ENCODE measurements around the gene CEP20.

Gene CEP20

DNA sequence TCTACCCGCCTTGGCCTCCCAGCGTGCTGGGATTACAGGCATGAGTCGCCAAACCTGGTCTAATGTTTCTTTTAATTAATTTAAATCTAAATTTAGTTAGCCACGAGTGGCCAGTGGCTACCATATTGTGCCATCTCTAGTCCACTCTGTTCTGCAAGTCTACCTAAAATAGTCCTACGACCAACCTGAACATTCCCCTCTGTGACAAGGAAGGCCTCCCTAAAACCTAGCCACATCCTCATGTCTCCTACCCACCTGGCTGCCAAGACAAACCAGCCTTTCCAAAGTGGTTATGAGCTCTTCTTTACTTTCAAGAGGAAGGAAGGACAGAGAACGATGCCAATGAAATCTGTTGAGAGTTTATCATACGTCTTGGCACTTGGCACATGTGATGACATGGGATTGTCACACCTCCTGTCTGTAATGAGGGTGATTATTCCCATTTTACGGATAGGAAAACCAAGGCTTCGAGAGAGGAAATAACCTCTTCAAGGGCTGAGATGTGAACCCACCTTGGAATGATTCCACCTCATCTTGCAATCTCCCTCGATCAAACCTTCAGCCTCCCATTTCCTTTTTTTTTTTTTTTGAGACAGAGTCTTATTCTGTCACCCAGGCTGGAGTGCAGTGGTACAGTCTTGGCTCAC, 51.3 kb downstream of the CEP20 start:
- no peak overlapping the region for H3K4me3 Mint-ChIP-seq
- H3K36me3 Mint-ChIP-seq (ENCODE audit: low read depth) = no peaks in the 10 kb centered on the region
- peaks cover 8% of the 10 kb centered on the region for H3K4me1 Mint-ChIP-seq (ENCODE audit: low read depth)
- no peaks in the 10 kb centered on the region for H3K9me3 Mint-ChIP-seq
- no peak overlapping the region for H3K27ac Mint-ChIP-seq
- H3K27me3 Mint-ChIP-seq = no peaks in the 10 kb centered on the region

DNA sequence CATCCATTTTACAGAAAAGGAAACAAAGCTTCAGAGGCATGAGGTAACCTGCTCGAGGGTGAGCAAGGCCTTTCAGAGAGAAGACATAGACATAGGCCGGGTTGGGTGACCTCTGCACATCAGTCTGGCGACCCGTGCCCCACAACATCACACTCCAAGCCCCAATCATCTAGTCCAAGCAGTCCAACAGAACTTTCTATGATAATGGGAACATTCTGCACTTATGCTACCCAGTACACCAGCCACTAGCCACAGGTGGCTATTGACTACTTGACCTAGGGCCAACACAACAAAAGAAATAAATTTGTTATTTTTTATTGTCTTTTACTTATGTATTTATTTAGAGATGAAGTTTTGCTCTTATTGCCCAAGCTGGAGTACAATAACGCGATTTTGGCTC, 52.3 kb downstream of the CEP20 start:
- no peaks in the 10 kb centered on the region for H3K9me3 Mint-ChIP-seq
- H3K27ac Mint-ChIP-seq = no peak overlapping the region
- H3K4me3 Mint-ChIP-seq = no peak overlapping the region
- no peaks in the 10 kb centered on the region for H3K27me3 Mint-ChIP-seq
- H3K4me1 Mint-ChIP-seq (ENCODE audit: low read depth) = peaks cover 8% of the 10 kb centered on the region
- H3K36me3 Mint-ChIP-seq (ENCODE audit: low read depth) = no peaks in the 10 kb centered on the region

GRCh38 chr16:15835136-15835878, 53.1 kb downstream of the CEP20 start:
- Mint-ChIP-seq H3K36me3 (ENCODE audit: low read depth) (no peaks in the 10 kb centered on the region), H3K4me3 (no peak overlapping the region)

GRCh38 chr16:15834502-15834901, 53.9 kb downstream of the CEP20 start:
- no peaks in the 10 kb centered on the region for H3K36me3 Mint-ChIP-seq (ENCODE audit: low read depth)
- no peaks in the 10 kb centered on the region for H3K9me3 Mint-ChIP-seq
- H3K4me1 Mint-ChIP-seq (ENCODE audit: low read depth) = peaks cover 8% of the 10 kb centered on the region
- no peaks in the 10 kb centered on the region for H3K27me3 Mint-ChIP-seq
- no peak overlapping the region for H3K4me3 Mint-ChIP-seq
- H3K27ac Mint-ChIP-seq = peak overlapping the region; percentile 21

More at GRCh38 chr16:15835136-15835878, 53.1 kb downstream of the CEP20 start:
- Mint-ChIP-seq H3K27ac (no peak overlapping the region), H3K27me3 (no peaks in the 10 kb centered on the region), H3K9me3 (no peaks in the 10 kb centered on the region), H3K4me1 (ENCODE audit: low read depth) (peaks cover 8% of the 10 kb centered on the region)

DNA sequence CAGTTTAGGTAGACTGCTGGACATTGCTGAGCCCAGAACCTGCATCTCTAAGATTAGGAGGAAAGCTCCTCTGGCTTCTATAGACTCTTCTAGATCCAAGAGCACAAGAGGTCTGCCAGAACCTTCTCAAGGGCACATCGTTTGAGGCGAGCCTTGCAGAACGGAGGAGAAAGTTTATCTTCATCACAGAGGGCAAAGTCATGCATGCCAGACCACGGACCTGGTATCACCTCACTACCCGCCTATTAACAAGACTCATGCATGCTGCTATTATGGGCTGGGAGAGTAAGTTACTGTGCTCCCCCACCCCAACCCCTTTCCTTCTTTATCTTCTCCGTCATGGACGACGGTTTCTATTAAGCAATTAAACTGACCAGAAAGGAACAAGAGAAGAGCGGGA, 54.9 kb downstream of the CEP20 start:
- peaks cover 8% of the 10 kb centered on the region for H3K4me1 Mint-ChIP-seq (ENCODE audit: low read depth)
- H3K27ac Mint-ChIP-seq = no peak overlapping the region
- H3K36me3 Mint-ChIP-seq (ENCODE audit: low read depth) = no peaks in the 10 kb centered on the region
- no peaks in the 10 kb centered on the region for H3K27me3 Mint-ChIP-seq
- H3K9me3 Mint-ChIP-seq = no peaks in the 10 kb centered on the region
- no peak overlapping the region for H3K4me3 Mint-ChIP-seq

DNA sequence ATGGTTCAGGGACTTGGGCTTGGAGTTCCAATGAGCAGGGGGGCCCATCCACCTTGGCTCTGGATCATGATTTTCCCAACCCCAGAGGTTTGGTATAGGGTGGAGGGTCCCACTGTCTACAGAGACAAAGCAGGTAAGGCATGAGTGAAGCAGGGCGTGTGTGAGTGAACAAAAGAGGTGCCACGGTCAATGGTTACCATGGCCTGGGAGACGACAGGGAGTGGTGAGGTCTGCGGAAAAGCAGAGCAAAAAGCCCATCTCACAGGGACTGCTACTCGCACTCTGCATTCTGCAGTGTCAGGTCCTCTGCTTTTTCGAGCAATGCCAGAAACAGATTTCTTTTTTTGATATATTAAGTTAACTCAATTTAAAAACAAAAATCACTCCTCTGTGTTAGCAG, 56.2 kb downstream of the CEP20 start:
- Mint-ChIP-seq H3K4me1 (ENCODE audit: low read depth) (peaks cover 8% of the 10 kb centered on the region), H3K27me3 (no peaks in the 10 kb centered on the region), H3K36me3 (ENCODE audit: low read depth) (no peaks in the 10 kb centered on the region), H3K27ac (no peak overlapping the region), H3K9me3 (no peaks in the 10 kb centered on the region), H3K4me3 (no peak overlapping the region)

- Mint-ChIP-seq H3K36me3 (ENCODE audit: low read depth) (no peaks in the 10 kb centered on the region), H3K9me3 (no peaks in the 10 kb centered on the region), H3K27me3 (no peaks in the 10 kb centered on the region), H3K4me1 (ENCODE audit: low read depth) (peaks cover 8% of the 10 kb centered on the region), H3K27ac (no peak overlapping the region), H3K4me3 (no peak overlapping the region)
Measured at GRCh38 chr16:15830832-15831451, 57.5 kb downstream of the CEP20 start.

DNA sequence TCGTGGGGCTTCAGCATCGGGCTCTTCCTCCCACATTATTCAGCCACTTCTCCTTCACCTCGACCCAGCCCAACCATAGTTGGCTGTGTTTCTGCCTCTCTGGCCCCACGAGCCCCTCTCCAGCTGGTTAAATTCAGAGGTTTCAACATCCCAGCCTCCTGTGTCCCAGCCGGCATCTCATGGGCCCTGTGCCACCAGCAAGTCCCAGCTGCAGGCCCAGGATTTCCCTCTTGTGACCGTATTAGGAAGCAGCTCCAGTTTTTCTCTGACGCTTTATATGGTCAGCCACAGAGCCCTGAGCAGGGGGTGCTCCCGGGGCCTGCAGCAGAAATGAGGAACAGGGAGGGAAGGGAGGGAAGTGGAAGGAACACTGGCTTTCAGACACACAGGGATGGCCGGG, 58.9 kb downstream of the CEP20 start:
- no peaks in the 10 kb centered on the region for H3K4me1 Mint-ChIP-seq (ENCODE audit: low read depth)
- H3K9me3 Mint-ChIP-seq = no peaks in the 10 kb centered on the region
- H3K27ac Mint-ChIP-seq = no peak overlapping the region
- no peak overlapping the region for H3K4me3 Mint-ChIP-seq
- H3K36me3 Mint-ChIP-seq (ENCODE audit: low read depth) = no peaks in the 10 kb centered on the region
- H3K27me3 Mint-ChIP-seq = no peaks in the 10 kb centered on the region

GRCh38 chr16:15827709-15828343, 60.6 kb downstream of the CEP20 start:
- no peaks in the 10 kb centered on the region for H3K9me3 Mint-ChIP-seq
- no peak overlapping the region for H3K4me3 Mint-ChIP-seq
- H3K27me3 Mint-ChIP-seq = no peaks in the 10 kb centered on the region
- H3K36me3 Mint-ChIP-seq (ENCODE audit: low read depth) = no peaks in the 10 kb centered on the region
- no peaks in the 10 kb centered on the region for H3K4me1 Mint-ChIP-seq (ENCODE audit: low read depth)
- no peak overlapping the region for H3K27ac Mint-ChIP-seq

GRCh38 chr16:15827299-15827698, 61.1 kb downstream of the CEP20 start:
- no peaks in the 10 kb centered on the region for H3K9me3 Mint-ChIP-seq
- H3K4me3 Mint-ChIP-seq = no peak overlapping the region
- H3K27ac Mint-ChIP-seq = no peak overlapping the region
- H3K4me1 Mint-ChIP-seq (ENCODE audit: low read depth) = no peaks in the 10 kb centered on the region
- H3K27me3 Mint-ChIP-seq = no peaks in the 10 kb centered on the region
- no peaks in the 10 kb centered on the region for H3K36me3 Mint-ChIP-seq (ENCODE audit: low read depth)

- Mint-ChIP-seq H3K36me3 (ENCODE audit: low read depth) (no peaks in the 10 kb centered on the region), H3K9me3 (no peaks in the 10 kb centered on the region), H3K27ac (no peak overlapping the region), H3K4me3 (no peak overlapping the region), H3K27me3 (no peaks in the 10 kb centered on the region), H3K4me1 (ENCODE audit: low read depth) (no peaks in the 10 kb centered on the region)
Measured at GRCh38 chr16:15825750-15826305, 62.6 kb downstream of the CEP20 start.

DNA sequence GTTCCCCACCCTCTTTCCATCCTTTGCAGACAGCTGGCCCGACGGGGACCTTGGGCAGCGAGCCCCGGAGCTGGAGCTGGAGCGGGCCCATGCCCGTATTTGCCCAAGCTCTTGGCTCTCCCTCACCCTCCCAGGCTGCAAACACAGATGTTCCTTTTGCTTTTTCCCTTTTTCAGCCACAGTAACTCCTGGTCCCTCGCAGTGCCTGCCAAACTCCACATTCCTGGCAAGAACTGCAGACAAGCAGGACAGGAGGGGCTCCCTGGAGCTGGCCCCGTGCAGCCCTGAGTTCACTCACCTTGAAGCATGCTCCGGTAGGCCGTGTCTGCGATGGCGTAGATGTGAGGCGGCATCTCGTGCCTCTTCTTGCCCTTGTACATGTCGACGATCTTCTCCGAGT, 65.4 kb downstream of the CEP20 start:
- H3K27ac Mint-ChIP-seq = no peak overlapping the region
- H3K4me1 Mint-ChIP-seq (ENCODE audit: low read depth) = no peaks in the 10 kb centered on the region
- no peaks in the 10 kb centered on the region for H3K9me3 Mint-ChIP-seq
- no peaks in the 10 kb centered on the region for H3K27me3 Mint-ChIP-seq
- no peak overlapping the region for H3K4me3 Mint-ChIP-seq
- no peaks in the 10 kb centered on the region for H3K36me3 Mint-ChIP-seq (ENCODE audit: low read depth)

- Mint-ChIP-seq H3K36me3 (ENCODE audit: low read depth) (no peaks in the 10 kb centered on the region), H3K27me3 (peaks cover 6% of the 10 kb centered on the region), H3K9me3 (peaks cover 7% of the 10 kb centered on the region)
Measured at GRCh38 chr16:15820837-15821236, 67.6 kb downstream of the CEP20 start.

DNA sequence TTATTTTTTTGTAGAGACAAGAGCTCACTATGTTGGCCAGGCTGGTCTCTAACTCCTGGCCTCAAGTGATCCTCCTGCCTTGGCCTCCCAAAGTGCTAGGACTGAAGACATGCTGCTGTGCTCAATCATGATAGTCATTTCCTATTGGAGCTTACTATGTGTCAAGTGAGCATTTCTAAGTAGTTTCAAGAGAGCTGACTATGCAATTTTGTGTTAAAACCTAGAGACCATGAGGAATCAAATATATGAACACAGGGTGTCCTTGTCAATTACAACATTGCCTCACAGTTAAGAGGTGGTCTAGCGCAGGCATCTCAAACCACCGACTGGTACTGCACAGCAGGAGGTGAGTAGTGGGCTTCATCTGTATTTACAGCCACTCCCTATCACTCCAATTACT, 69.4 kb downstream of the CEP20 start:
- Mint-ChIP-seq H3K9me3 (peaks cover 11% of the 10 kb centered on the region), H3K27me3 (peaks cover 12% of the 10 kb centered on the region), H3K27ac (no peak overlapping the region), H3K36me3 (ENCODE audit: low read depth) (no peaks in the 10 kb centered on the region), H3K4me3 (no peak overlapping the region), H3K4me1 (ENCODE audit: low read depth) (no peaks in the 10 kb centered on the region)

More at GRCh38 chr16:15820837-15821236, 67.6 kb downstream of the CEP20 start:
- Mint-ChIP-seq H3K4me3 (no peak overlapping the region), H3K4me1 (ENCODE audit: low read depth) (no peaks in the 10 kb centered on the region), H3K27ac (no peak overlapping the region)

DNA sequence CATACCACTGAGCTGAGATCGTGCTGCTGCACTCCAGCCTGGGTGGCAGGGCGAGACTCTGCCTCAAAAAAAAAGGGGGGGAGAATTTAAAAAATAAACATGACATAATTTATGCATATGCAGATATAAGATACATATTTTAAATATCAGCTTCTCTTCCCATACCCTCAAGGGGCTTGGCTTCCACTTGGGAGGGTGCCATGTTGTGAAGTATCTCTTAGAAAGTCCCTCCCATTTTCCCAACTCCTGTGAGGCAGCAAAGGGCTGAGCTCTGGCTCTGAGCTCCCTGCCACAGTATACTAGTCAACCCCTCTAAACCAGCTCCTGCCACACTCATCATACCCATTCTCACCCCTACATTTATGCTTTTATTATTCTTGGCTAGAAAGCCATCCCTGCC, 71.0 kb downstream of the CEP20 start:
- Mint-ChIP-seq H3K4me1 (ENCODE audit: low read depth) (no peaks in the 10 kb centered on the region), H3K9me3 (peaks cover 11% of the 10 kb centered on the region), H3K36me3 (ENCODE audit: low read depth) (no peaks in the 10 kb centered on the region), H3K27ac (no peak overlapping the region), H3K4me3 (no peak overlapping the region), H3K27me3 (peaks cover 12% of the 10 kb centered on the region)
